HEK293 (cell line): Measurements from ENCODE around the gene TNC.

Source experiments
- CTCF ChIP-seq: fragments of 450-650 bp; formaldehyde crosslinking; IDR thresholded peaks from 2 replicates; pipeline ENCODE4 v1.5.1; 2016; ENCODE audit warnings: missing biosample characterization, missing genetic modification characterization
- REST ChIP-seq: fragments of 450-650 bp; formaldehyde crosslinking; IDR thresholded peaks from 2 replicates; pipeline ENCODE4 v1.5.1; 2016; ENCODE audit warnings: missing biosample characterization, missing genetic modification characterization
- SCRT2 ChIP-seq: fragments of 450-650 bp; formaldehyde crosslinking; IDR thresholded peaks from 2 replicates; pipeline ENCODE4 v1.5.1; 2016; ENCODE audit warnings: missing biosample characterization, missing genetic modification characterization
- ZBTB17 ChIP-seq: fragments of 450-650 bp; formaldehyde crosslinking; IDR thresholded peaks from 2 replicates; pipeline ENCODE4 v1.5.1; 2016; ENCODE audit warnings: missing biosample characterization, missing genetic modification characterization
- ZBTB44 ChIP-seq: fragments of 450-650 bp; IDR thresholded peaks from 2 replicates; pipeline ENCODE4 v1.5.1; 2018; ENCODE audit warnings: missing biosample characterization, mild to moderate bottlenecking, missing genetic modification characterization
- ZNF138 ChIP-seq: fragments of 450-650 bp; formaldehyde crosslinking; IDR thresholded peaks from 2 replicates; pipeline ENCODE4 v1.5.1; 2016; ENCODE audit warnings: missing biosample characterization, missing genetic modification characterization, borderline replicate concordance
- ZNF140 ChIP-seq: fragments of 450-650 bp; formaldehyde crosslinking; IDR thresholded peaks from 2 replicates; pipeline ENCODE4 v1.5.1; 2016; ENCODE audit warnings: missing biosample characterization, missing genetic modification characterization
- ZNF274 ChIP-seq, 2 experiments: fragments of 200-500 bp in 1 of 2; fragments of 450-650 bp in 1 of 2; sonication (Bioruptor generic) in 1 of 2; formaldehyde crosslinking in 1 of 2; IDR thresholded peaks; 2 replicates each; pipeline versions ENCODE4 v1.5.1 to v1.6.1; 2014 to 2016; ENCODE audit warnings: borderline replicate concordance in 1 of 2, inconsistent platforms in 1 of 2, low read length in 1 of 2, missing biosample characterization in 1 of 2, missing genetic modification characterization in 1 of 2
- ZNF311 ChIP-seq: fragments of 450-650 bp; formaldehyde crosslinking; IDR thresholded peaks from 2 replicates; pipeline ENCODE4 v1.5.1; 2017; ENCODE audit warnings: missing biosample characterization, missing genetic modification characterization, borderline replicate concordance
- ZNF837 ChIP-seq: fragments of 450-650 bp; formaldehyde crosslinking; IDR thresholded peaks from 2 replicates; pipeline ENCODE4 v1.5.1; 2016; ENCODE audit warnings: missing biosample characterization, missing genetic modification characterization
- TF ChIP-seq, protein P1 (sequence below): fragments of 450-650 bp; formaldehyde crosslinking; IDR thresholded peaks from 2 replicates; pipeline ENCODE4 v1.5.1; 2016; ENCODE audit warnings: missing biosample characterization, missing genetic modification characterization

DNA sequence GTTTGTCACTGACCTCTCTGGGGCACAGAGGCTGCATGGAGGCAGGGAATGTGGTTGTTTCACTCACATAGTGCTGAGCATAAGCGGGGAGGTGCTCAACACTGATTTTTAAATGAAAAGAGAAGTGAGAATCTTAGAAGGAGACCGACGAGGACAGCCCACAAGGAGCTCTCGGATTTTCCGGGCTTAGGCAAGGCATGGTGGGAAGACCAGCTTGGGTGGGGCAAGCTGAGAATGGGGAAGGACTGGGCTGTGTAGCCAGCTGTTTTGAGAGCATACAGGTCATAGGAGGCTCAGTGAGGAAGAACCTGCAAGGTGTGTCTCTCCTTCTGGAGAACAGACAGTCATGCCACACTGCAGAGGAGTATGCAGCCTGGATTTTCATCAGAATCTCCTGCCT is 101.6 kb downstream of the TNC start:
- TF ChIP-seq CTCF (tag by site-specific recombination) (no peak), ZNF311 (tag by site-specific recombination) (no peak), ZBTB44 (tag by site-specific recombination) (no peak), ZNF274 (IDR thresholded peaks at IDR 0.05; ENCODE audit: low read length) (no peak), ZNF274 (tag by site-specific recombination; IDR thresholded peaks at IDR 0.05; ENCODE audit: borderline replicate concordance) (no peak), ZNF140 (tag by site-specific recombination) (no peak), REST (tag by site-specific recombination) (no peak), ZNF837 (tag by site-specific recombination) (no peak), ZBTB17 (tag by site-specific recombination) (no peak), SCRT2 (tag by site-specific recombination) (no peak), ZNF138 (no peak)
- TF ChIP-seq, protein P1, sequence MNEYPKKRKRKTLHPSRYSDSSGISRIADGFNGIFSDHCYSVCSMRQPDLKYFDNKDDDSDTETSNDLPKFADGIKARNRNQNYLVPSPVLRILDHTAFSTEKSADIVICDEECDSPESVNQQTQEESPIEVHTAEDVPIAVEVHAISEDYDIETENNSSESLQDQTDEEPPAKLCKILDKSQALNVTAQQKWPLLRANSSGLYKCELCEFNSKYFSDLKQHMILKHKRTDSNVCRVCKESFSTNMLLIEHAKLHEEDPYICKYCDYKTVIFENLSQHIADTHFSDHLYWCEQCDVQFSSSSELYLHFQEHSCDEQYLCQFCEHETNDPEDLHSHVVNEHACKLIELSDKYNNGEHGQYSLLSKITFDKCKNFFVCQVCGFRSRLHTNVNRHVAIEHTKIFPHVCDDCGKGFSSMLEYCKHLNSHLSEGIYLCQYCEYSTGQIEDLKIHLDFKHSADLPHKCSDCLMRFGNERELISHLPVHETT (tag by site-specific recombination) = no peak
